ENCODE data around the gene UBE2V1.

UBE2V1 gene

GRCh38 chr20:50149481-50150254, 36.7 kb upstream of the UBE2V1 start:
- no peak for TF ChIP-seq CTCF (IDR thresholded peaks at IDR 0.05; ENCODE audit: low read depth, low read length)
- H3K4me3 ChIP-seq (ENCODE audit: low read depth, low read length): no peak overlapping the region
- no peak for DNase-seq (ENCODE audit: low read depth, low spot score)
- in situ Hi-C loops (cut with HindIII; ENCODE audit: low sequenced_read_pairs): no loop called here

GRCh38 chr20:50146732-50147662, 34.0 kb upstream of the UBE2V1 start:
- TF ChIP-seq CTCF (IDR thresholded peaks at IDR 0.05; ENCODE audit: low read depth, low read length): no peak
- H3K4me3 ChIP-seq (ENCODE audit: low read depth, low read length): no peak overlapping the region
- DNase-seq (ENCODE audit: low read depth, low spot score): peak; percentile 28
- in situ Hi-C loops (cut with HindIII; ENCODE audit: low sequenced_read_pairs): no loop called here

- in situ Hi-C loops (cut with HindIII; ENCODE audit: low sequenced_read_pairs): no loop called here
- no peak for TF ChIP-seq CTCF (IDR thresholded peaks at IDR 0.05; ENCODE audit: low read depth, low read length)
- no peak for DNase-seq (ENCODE audit: low read depth, low spot score)
- no peak overlapping the region for H3K4me3 ChIP-seq (ENCODE audit: low read depth, low read length)
These were observed 33.3 kb upstream of the UBE2V1 start for GRCh38 chr20:50146214-50146613.

- TF ChIP-seq CTCF (IDR thresholded peaks at IDR 0.05; ENCODE audit: low read depth, low read length): no peak
- DNase-seq (ENCODE audit: low read depth, low spot score): no peak
- no peak overlapping the region for H3K4me3 ChIP-seq (ENCODE audit: low read depth, low read length)
- in situ Hi-C loops (cut with HindIII; ENCODE audit: low sequenced_read_pairs): no loop called here
These were observed 32.6 kb upstream of the UBE2V1 start for GRCh38 chr20:50145566-50145965.

- in situ Hi-C loops (cut with HindIII; ENCODE audit: low sequenced_read_pairs): no loop called here
- no peak overlapping the region for H3K4me3 ChIP-seq (ENCODE audit: low read depth, low read length)
These were observed 31.4 kb upstream of the UBE2V1 start for GRCh38 chr20:50144362-50144761.

More at GRCh38 chr20:50144362-50144761, 31.4 kb upstream of the UBE2V1 start:
- peak; percentile 92 for DNase-seq (ENCODE audit: low read depth, low spot score)
- TF ChIP-seq CTCF (IDR thresholded peaks at IDR 0.05; ENCODE audit: low read depth, low read length): no peak
